GM12878 (cell line): ENCODE results near the gene KRT73. TPM values are rescaled to one million over a fixed set of nuclear protein-coding genes. Genes with fewer than 3 reads are reported as not detected.

Experiments used
- ATAC-seq: fragments of 200-7000 bp; cut with Tn5 transposase; 3 replicates; pipeline ENCODE4 v1.9.1; 2020; ENCODE audit warnings: mild to moderate bottlenecking, moderate library complexity
- BruUV-seq: library from RNA; stranded (reverse); fragments of 400-500 nt; replicated peaks from 2 replicates; lab custom pipeline; 2021; lab: Mats Ljungman, UMichigan
- CTCF ChIA-PET: fragments of 300-600 bp; sonication (Branson Sonifier 250); formaldehyde crosslinking; extraction: SDS; loops from one replicate; lab custom pipeline; 2021; ENCODE audit warnings: inconsistent platforms; lab: Yijun Ruan, JAX
- POLR2A ChIA-PET: fragments of 350-600 bp; formaldehyde crosslinking; extraction: SDS; loops from one replicate; lab custom pipeline; 2021; ENCODE audit warnings: inconsistent platforms; lab: Charles Lee
- RAD21 ChIA-PET: fragments of 300-600 bp; sonication (Branson Sonifier 250); formaldehyde crosslinking; loops from one replicate; lab custom pipeline; 2023; ENCODE audit warnings: antibody characterized with exemption; ENCODE audit not compliant: unreplicated experiment; lab: Charles Lee
- SMC1A ChIA-PET: fragments of 300-600 bp; sonication (Branson Sonifier 250); formaldehyde crosslinking; loops from one replicate; lab custom pipeline; 2023; ENCODE audit not compliant: unreplicated experiment, uncharacterized antibody; lab: Charles Lee
- DNase-seq: peaks from one replicate; pipeline ENCODE4 v3.0.0-alpha.2; 2011; ENCODE audit warnings: low read depth, low spot score
- FAIRE-seq: peaks from 3 replicates; lab custom pipeline; 2011; peaks lifted over from hg19 to GRCh38; lab: Jason Lieb, UNC
- H2AFZ ChIP-seq: 2 replicates; pipeline ENCODE4 v1.6.0; 2011; ENCODE audit warnings: low read depth, low read length, control low read depth; ENCODE audit not compliant: control insufficient read depth
- H3K27ac ChIP-seq: 2 replicates; pipeline ENCODE4 v1.5.1; 2011; ENCODE audit warnings: control low read depth; ENCODE audit not compliant: control insufficient read depth, insufficient read depth
- H3K27me3 ChIP-seq, 2 experiments: replicated peaks in 1 of 2; 2 replicates each; pipeline versions ENCODE4 v1.6.0 to v1.6.1; 2011; ENCODE audit warnings: low read length in 1 of 2; ENCODE audit not compliant: control insufficient read depth in 2 of 2, insufficient read depth in 2 of 2
- H3K36me3 ChIP-seq, 2 experiments: 2 replicates each; pipeline ENCODE4 v1.5.1; 2011; ENCODE audit warnings: low read length in 1 of 2; ENCODE audit not compliant: control insufficient read depth in 2 of 2, insufficient read depth in 2 of 2
- H3K4me1 ChIP-seq: 2 replicates; pipeline ENCODE4 v1.6.1; 2011; ENCODE audit warnings: mild to moderate bottlenecking, low read length, moderate library complexity, mixed read lengths; ENCODE audit not compliant: control insufficient read depth, insufficient read depth
- H3K4me2 ChIP-seq: 2 replicates; pipeline ENCODE4 v1.6.0; 2011; ENCODE audit warnings: control low read depth; ENCODE audit not compliant: control insufficient read depth, insufficient read depth
- H3K4me3 ChIP-seq: fragments of 200-600 bp; sonication (generic); 2 replicates; pipeline ENCODE4 v1.5.1; 2016
- H3K79me2 ChIP-seq: 2 replicates; pipeline ENCODE4 v1.6.0; 2011; ENCODE audit warnings: low read length; ENCODE audit not compliant: control insufficient read depth, insufficient read depth
- H3K9ac ChIP-seq: 2 replicates; pipeline ENCODE4 v1.8.0; 2011; ENCODE audit warnings: low read length, control low read depth, mixed read lengths; ENCODE audit not compliant: control insufficient read depth, insufficient read depth
- H3K9me3 ChIP-seq: replicated peaks from 3 replicates; pipeline ENCODE4 v1.5.1; 2011; ENCODE audit warnings: mild to moderate bottlenecking, low read length; ENCODE audit not compliant: control insufficient read depth, insufficient read depth
- H4K20me1 ChIP-seq: 2 replicates; pipeline ENCODE4 v1.6.0; 2011; ENCODE audit not compliant: control insufficient read depth, insufficient read depth
- MEF2A ChIP-seq: IDR thresholded peaks from 2 replicates; pipeline ENCODE4 v1.6.1; 2011; ENCODE audit warnings: low read depth, mild to moderate bottlenecking, low read length, moderate library complexity; ENCODE audit not compliant: insufficient read depth
- NFIC ChIP-seq: IDR thresholded peaks from 2 replicates; pipeline ENCODE4 v1.6.1; 2012; ENCODE audit warnings: low read depth, mild to moderate bottlenecking, inconsistent platforms, low read length, moderate library complexity
- TCF7 ChIP-seq: IDR thresholded peaks from 2 replicates; pipeline ENCODE4 v1.6.1; 2014; ENCODE audit warnings: antibody characterized with exemption, borderline replicate concordance
- ZNF274 ChIP-seq: IDR thresholded peaks from one replicate; pipeline ENCODE4 v1.8.0; 2011; ENCODE audit not compliant: insufficient read length, insufficient read depth
- WGBS: methylation state at CpG from one replicate; pipeline ENCODE4 v1.1.6; 2016; ENCODE audit warnings: low lambda C conversion rate; ENCODE audit not compliant: insufficient replicate concordance, insufficient coverage; ENCODE audit errors: missing lambda C conversion rate; 5-methylcytosine and 5-hydroxymethylcytosine counted together
- in situ Hi-C: fragments of 300-500 bp; cut with MboI; formaldehyde crosslinking; loops from 9 replicates; pipeline ENCODE4 v1.14.3; 2018; ENCODE audit warnings: mixed read lengths
- intact Hi-C: fragments of 100-400 bp; cut with micrococcal nuclease; formaldehyde crosslinking; loops from one replicate; pipeline ENCODE4 v1.14.2; 2022; ENCODE audit not compliant: unreplicated experiment
- polyA plus RNA-seq, 11 experiments: library from polyadenylated mRNA; depleted of rRNA in 4 of 11; unstranded in 6 of 11; stranded (reverse) in 5 of 11; fragments of >200 nt; fragmentation: Nextera tagmentation in 4 of 11; fragmentation: Illumina TruSeq in 1 of 11; extraction: Ambion mirVana in 4 of 11; extraction: Trizol in 1 of 11; gene quantifications; 1 replicate in 1 of 11; 2 replicates in 10 of 11; pipeline versions ENCODE4 v1.2.1 to v1.2.3, GENCODE V29; 2011 to 2016; ENCODE audit warnings: inconsistent platforms in 2 of 11, missing spikeins in 2 of 11, low read depth in 1 of 11
- total RNA-seq, 4 experiments: library from RNA; depleted of rRNA in 3 of 4; stranded (reverse); fragments of >200 nt in 3 of 4; fragmentation: Illumina TruSeq in 1 of 4; extraction: Trizol in 1 of 4; gene quantifications; 2 replicates each; pipeline versions ENCODE4 v1.2.1 to v1.2.3, GENCODE V29; 2013 to 2021
- TF ChIP-seq, protein P1 (sequence below): fragments of 150-350 bp; IDR thresholded peaks from 2 replicates; pipeline ENCODE4 v1.6.1; 2016; ENCODE audit warnings: low read depth, low read length
- TF ChIP-seq, protein P2 (sequence below): IDR thresholded peaks from 2 replicates; pipeline ENCODE4 v1.6.1; 2012; ENCODE audit warnings: mild to moderate bottlenecking, low read depth, low read length

The KRT73 gene
- total and polyA plus RNA-seq, 10 of the 15 experiments (the other 5 are each of a cell fraction or from before 2014, with no cell fraction given), result not detected

DNA sequence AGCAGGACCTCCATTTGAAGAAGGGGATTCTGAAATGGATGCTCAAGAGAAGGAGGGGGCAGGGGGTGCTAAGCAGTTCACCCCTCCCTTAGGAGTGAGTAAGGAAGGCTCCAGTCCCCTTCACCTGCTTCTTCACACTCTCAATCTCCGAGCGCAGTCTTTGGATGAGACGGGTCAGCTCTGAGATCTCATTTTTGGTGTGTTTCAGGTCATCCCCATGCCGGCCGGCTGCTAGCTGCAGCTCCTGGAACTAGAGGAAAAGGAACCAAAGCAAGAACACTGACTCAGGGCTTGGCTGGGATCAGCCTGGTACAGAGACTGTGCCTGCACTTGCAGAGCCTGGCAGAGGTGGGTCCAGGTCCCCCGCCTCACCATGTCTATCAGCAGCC lies 7.3 kb downstream of the KRT73 start:
- Histone ChIP-seq H3K79me2 (no peaks in the 10 kb centered on the region), H3K27ac (no peak overlapping the region), H4K20me1 (no peaks in the 10 kb centered on the region), H3K36me3 (no peaks in the 10 kb centered on the region), H3K4me2 (no peak overlapping the region), H3K4me1 (no peaks in the 10 kb centered on the region), H3K27me3 (peaks cover 0 to 3% of the 10 kb centered on the region in 2 experiments; a peak in 3 of 4 replicates), H3K9ac (no peak overlapping the region), H3K9me3 (no peaks in the 10 kb centered on the region), H2AFZ (no peak overlapping the region), H3K4me3 (no peak overlapping the region)
- no TSS peak for BruUV-seq
- in situ Hi-C loops, result no loop called here
- no peak for FAIRE-seq
- TF ChIP-seq ZNF274, result no peak
- TF ChIP-seq NFIC, result no peak
- TF ChIP-seq, protein P1, sequence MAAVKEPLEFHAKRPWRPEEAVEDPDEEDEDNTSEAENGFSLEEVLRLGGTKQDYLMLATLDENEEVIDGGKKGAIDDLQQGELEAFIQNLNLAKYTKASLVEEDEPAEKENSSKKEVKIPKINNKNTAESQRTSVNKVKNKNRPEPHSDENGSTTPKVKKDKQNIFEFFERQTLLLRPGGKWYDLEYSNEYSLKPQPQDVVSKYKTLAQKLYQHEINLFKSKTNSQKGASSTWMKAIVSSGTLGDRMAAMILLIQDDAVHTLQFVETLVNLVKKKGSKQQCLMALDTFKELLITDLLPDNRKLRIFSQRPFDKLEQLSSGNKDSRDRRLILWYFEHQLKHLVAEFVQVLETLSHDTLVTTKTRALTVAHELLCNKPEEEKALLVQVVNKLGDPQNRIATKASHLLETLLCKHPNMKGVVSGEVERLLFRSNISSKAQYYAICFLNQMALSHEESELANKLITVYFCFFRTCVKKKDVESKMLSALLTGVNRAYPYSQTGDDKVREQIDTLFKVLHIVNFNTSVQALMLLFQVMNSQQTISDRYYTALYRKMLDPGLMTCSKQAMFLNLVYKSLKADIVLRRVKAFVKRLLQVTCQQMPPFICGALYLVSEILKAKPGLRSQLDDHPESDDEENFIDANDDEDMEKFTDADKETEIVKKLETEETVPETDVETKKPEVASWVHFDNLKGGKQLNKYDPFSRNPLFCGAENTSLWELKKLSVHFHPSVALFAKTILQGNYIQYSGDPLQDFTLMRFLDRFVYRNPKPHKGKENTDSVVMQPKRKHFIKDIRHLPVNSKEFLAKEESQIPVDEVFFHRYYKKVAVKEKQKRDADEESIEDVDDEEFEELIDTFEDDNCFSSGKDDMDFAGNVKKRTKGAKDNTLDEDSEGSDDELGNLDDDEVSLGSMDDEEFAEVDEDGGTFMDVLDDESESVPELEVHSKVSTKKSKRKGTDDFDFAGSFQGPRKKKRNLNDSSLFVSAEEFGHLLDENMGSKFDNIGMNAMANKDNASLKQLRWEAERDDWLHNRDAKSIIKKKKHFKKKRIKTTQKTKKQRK, result no peak
- TF ChIP-seq MEF2A, result no peak
- TF ChIP-seq TCF7, result no peak
- TF ChIP-seq, protein P2, sequence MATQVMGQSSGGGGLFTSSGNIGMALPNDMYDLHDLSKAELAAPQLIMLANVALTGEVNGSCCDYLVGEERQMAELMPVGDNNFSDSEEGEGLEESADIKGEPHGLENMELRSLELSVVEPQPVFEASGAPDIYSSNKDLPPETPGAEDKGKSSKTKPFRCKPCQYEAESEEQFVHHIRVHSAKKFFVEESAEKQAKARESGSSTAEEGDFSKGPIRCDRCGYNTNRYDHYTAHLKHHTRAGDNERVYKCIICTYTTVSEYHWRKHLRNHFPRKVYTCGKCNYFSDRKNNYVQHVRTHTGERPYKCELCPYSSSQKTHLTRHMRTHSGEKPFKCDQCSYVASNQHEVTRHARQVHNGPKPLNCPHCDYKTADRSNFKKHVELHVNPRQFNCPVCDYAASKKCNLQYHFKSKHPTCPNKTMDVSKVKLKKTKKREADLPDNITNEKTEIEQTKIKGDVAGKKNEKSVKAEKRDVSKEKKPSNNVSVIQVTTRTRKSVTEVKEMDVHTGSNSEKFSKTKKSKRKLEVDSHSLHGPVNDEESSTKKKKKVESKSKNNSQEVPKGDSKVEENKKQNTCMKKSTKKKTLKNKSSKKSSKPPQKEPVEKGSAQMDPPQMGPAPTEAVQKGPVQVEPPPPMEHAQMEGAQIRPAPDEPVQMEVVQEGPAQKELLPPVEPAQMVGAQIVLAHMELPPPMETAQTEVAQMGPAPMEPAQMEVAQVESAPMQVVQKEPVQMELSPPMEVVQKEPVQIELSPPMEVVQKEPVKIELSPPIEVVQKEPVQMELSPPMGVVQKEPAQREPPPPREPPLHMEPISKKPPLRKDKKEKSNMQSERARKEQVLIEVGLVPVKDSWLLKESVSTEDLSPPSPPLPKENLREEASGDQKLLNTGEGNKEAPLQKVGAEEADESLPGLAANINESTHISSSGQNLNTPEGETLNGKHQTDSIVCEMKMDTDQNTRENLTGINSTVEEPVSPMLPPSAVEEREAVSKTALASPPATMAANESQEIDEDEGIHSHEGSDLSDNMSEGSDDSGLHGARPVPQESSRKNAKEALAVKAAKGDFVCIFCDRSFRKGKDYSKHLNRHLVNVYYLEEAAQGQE, result no peak
- ChIA-PET RAD21 (no interaction called here), CTCF (no interaction called here), POLR2A (no interaction called here), SMC1A (interaction anchor here (1.0 kb wide), 1 partner anchor 43 kb away, joined by 3 read pairs; no protein-coding TSS in a partner anchor)
- DNase-seq, result no peak
- 69% methylated on average over 6 of the region's 6 CpGs for WGBS
- intact Hi-C loops, result no loop called here
- no peak for ATAC-seq
